IPS-NIHi11 (cell line): Measurements from ENCODE around the gene TUBE1.
"Not testable (repeated sequence)": the region's sequence is repeated elsewhere in the genome, so short reads cannot be mapped to it uniquely, and the experiment has no call there.

ENCODE experiments used
- DNase-seq: peaks from one replicate; pipeline ENCODE4 v3.0.0; 2012; ENCODE audit warnings: mixed read lengths, low spot score

The TUBE1 gene

DNA sequence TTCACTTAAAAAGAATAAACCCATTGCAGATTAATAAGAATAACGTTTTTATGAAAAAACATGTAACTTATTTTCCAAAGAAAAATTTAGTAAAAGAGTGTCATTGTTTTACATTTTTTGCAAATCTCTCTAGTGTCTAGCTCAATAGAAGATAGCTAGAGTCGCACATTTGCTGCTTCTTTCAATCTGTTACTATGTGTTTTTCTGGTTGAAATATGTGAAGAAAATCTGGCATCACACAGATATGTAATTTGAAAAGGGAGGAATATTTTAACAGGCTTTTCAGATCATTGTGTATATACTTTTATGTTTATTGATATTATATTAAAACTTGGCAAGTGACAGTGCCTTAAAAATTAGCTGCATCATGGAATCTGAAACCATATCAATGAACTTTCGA is 24.3 kb downstream of the TUBE1 start:
- DNase-seq: no peak

DNA sequence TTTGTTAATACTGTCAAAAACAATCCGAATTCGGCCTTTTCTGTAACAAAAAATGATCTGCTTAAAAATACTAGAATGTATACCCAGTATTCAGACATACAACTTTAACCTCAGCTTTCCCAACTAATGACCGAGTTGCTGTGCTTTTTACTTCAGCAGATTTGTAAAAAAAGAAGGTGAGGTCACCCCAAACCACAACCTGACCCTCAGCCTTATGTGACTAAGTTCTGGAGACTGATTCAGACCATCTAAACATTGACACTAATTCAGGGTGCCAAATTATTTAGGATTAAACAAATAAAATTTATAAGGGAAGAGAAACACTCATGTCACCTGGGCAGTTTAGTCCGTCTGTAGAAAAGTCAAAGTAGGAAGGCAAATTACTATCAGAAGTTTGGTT is 25.7 kb downstream of the TUBE1 start:
- no peak for DNase-seq

DNA sequence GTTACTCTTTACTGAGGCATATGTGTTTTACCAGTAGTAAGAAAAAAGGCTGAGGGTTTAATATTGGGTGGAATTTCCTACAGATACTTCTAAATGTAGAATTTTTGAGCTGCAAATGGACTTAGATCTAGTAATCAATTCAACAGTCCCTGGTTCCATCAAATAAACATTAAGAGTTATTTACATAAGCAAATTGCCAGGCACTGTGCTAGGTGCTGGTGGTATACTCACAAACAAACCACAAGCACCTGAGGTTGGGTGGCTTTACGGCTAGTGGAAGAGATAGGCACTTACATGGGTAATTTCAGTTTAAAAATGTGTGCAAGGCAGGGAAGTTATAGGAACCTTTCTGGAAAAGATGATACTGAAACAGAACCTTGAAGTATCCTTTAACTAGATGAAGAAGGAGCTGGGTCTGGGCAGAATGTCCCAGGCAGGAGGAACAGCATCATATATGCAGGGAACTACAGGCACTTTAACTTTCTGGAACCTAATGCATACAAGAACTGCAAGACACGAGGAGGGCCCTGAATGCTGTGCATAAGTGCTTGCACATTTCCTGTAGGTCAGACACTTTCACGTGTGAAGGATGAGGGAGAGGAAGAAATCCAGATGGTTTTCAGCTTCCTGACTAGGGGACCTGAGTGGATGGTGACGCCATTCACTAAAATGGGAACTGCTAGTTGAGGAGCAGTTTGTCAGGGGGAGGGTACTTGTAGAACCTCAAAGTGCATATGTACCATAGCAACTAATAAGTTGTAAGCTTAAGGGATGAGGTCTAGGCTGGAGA is 28.8 kb downstream of the TUBE1 start:
- no peak for DNase-seq

DNA sequence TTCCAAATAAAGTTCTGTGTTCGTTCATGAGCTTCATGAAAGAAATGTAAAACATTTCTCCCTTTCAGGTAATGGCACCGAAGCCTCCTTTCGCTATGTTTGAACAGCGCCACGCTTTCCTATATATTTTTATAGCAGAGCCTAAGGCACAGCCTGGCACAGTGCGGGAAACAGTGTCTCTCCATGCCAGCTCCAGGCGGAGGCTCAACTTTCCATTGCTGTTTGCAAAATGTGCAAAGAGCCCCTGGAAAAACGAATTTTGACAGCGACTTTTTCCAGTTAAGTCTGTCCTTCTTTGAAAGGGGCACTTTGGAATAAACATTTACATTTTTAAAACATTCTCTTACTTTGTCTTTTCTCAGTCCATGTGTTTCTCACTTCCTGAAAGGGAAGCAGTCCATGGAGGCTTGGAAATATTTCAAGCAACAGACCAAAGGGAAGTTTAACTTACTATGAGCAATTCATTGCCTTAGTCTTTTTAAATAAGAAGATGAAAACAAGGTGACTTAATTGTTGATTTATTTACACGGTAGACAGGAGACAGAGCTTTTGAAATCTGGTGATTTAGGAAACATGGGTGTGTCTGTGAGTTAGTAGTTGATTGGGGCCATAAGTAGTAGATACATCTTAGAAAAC is 32.6 kb downstream of the TUBE1 start:
- DNase-seq: no peak

DNA sequence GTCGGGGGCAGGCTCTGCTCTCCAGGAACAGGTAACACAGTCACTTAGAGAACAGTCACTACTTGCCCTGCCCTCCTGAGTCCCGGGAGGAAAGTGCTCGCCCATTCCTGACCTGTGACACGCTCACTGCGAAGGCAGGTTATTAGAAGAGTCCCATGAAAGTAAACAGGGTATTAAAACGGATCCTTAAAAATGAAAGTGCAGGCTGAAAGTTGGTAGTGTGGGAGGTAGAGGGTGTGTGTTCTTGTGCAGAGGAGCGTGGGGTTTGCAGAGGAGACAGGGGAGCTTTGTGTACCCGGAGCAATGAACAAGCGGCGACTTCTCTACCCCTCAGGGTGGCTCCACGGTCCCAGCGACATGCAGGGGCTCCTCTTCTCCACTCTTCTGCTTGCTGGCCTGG is 33.3 kb downstream of the TUBE1 start, which contains the start of gene CCN6:
TSS of gene CCN6 (plus strand) at position 104 of the 400 bp plus-strand sequence. CDS start at position 358, 254 bp downstream.
- no peak for DNase-seq

DNA sequence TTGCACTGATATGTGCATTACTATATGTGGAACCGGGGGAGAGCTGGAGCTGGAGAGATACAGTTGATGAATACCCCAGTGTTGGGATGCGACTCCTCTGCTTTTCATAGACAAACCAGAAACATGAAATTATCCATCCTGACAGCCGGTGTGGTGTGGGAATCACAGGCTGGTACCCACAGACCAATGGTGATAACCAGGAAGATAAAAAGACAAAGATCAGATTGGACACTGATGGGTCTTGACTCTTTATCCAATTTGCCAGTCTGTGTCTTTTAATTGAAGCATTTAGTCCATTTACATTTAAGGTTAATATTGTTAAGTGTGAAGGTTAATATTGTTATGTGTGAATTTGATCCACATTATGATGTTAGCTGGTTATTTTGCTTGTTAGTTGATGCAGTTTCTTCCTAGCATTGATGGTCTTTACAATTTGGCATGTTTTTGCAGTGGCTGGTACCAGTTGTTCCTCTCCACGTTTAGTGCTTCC is 36.0 kb downstream of the TUBE1 start:
- DNase-seq: not testable (repeated sequence)

DNA sequence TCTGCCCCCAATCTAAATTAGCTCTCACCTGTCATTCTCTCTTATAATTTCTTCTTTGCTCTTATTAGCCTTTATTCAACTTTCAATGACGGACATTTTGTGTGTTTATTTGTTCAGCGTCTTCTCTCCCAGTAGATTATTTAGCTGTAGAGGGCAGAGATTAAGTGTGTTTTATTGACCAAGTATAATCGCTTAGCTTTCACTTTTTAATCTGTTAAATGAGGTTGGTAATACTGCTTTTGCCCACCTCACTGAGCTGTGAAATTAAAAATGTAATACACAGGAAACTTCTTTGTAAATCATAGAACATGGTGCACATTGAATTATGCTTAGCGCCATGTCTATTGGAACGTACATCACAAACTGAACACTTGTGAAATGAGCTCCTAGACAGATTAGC is 36.9 kb downstream of the TUBE1 start:
- no peak for DNase-seq

DNA sequence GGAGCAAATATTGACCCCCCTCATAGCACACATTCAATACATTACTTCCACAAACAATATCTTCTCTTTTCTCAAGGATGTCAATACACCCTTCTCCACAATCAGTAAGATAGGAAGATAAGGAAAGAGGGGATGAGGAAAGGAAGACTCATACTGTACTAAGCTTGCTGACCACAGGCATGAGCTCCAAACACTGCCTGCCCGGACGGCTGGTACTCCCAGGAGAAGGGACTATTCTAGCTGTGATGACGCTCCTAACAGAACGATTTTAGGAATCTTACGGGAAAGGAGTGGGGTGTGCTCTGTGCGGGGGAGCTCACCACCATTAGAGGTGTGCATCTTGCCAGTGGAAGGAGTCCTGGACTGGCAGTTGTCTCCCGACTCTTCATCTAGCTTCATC is 37.3 kb downstream of the TUBE1 start:
- no peak for DNase-seq

DNA sequence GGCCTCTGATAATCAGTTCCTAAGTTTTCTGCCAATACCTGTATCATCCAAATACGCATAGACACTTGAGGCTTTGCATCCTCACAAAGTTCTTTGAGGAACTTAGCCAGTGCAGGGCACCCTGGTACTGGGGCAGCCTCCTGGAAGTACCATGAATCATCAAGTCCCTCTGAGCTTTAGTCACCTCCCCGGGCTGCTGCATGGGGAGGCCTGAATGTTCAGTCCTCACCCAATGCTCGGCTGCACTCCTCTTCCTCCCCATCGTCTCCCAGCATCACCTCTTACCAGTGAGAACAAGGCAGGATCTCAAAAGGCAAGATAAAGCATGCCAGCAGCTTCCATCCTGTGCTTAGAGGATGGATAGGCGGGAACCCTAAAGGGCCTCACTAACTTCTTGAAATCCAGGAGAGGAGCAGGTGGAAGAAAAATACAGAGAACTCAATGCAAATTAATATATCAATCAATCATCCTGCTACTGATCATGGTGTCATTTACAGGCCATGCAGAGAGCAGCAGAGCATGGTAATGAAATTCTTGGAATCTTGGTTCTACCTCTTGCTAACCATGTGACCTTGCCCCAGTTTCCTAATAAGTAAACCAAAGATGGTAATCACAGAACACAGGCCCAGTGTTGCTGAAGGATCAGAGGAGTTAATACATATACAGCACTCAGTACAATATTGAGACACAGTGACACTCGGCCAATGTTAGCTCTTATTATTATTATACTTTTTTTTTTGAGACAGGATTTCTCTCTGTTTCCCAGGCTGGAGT is 38.1 kb downstream of the TUBE1 start:
- DNase-seq: no peak

DNA sequence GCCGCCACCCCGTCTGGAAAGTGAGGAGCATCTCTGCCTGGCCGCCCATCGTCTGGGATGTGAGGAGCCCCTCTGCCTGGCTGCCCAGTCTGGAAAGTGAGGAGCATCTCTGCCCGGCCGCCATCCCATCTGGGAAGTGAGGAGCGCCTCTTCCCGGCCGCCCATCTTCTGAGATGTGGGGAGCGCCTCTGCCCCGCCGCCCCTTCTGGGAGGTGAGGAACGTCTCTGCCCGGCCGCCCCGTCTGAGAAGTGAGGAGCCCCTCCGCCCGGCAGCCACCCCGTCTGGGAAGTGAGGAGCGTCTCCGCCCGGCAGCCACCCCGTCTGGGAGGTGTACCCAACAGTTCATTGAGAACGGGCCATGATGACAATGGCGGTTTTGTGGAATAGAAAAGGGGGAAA is 39.8 kb downstream of the TUBE1 start:
- DNase-seq: not testable (repeated sequence)

DNA sequence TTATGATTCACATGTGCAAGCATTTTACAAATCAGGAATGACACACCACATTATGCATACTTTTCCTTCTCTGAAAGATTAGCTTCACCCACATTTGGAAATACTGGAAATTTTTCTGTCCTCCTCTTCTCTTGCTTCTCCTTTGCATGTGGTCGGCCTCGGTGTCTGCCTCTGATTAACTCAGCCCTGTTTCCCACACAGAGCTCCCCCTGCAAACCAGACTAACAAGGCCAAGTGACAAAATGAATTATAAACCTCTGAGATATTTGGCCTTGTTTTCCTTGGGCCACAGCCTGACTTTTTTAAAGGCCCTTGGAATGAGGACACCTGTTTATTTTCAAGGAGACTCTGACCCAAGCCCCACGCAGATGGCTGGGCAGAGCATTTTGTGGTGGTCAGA is 42.4 kb downstream of the TUBE1 start:
- no peak for DNase-seq

DNA sequence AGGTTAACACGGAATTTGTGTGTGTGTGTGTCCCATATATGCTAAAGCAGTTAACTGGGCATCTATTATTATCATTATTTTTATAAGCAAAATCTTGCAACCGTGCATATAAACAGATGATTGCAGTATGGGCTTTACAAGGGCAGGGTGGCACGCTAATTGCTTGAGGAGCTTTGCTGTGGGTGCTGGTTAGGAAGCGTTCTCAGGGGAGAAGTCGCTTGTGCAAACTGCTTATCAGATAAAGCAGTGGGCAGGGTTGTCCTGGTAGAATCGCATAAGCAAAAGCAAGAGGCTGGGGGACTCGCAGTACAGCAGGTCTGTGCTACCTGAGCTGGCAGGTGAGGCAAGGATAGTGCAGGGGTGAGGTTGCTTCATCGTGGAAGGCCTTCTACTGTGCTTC is 43.1 kb downstream of the TUBE1 start:
- DNase-seq: no peak

DNA sequence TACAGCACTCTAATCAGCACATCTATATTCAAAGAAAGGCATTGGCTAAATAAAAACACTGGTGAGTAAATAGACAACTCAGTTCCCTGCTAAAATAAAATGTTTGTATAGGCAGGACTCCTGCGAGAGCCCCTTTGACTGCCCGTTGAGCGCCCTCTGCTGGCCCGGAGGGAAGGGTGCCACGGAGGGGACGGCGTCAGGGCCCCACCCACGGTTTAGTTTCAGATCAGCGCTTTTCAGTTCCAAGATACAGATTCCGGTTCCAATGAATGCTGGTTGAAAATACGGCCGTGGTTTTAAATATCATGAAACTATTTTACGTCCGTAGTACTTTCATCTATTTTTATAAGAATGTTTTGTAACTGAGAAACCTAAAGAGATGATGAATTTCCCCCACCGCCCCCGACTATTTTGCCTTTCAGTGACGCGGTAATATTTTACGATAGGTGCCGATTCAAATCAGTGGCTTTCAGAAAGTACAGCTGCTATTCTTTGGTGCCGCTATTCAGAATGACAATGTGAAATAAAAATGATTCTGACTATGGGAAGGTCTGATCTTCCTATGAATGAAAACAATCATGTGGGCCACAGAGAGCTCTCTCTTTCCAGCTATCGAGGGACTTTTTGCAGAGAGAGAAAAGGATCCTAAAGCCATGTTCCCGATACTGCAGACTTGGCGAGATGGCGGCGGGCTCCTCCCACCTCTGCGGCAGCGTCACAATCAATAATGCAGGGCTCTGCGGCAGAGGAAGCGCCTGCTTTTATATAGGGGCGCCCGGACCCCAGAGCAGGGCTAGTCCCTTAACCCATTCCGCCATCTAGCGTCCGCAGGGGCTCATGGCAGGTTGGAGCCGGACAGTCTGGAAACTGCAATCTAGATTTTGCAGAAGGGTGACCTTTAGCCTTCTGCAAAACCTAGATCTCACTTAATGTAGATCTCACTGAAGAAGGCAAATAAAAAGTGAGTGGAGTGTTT is 44.0 kb downstream of the TUBE1 start:
- peak; percentile 96 for DNase-seq

DNA sequence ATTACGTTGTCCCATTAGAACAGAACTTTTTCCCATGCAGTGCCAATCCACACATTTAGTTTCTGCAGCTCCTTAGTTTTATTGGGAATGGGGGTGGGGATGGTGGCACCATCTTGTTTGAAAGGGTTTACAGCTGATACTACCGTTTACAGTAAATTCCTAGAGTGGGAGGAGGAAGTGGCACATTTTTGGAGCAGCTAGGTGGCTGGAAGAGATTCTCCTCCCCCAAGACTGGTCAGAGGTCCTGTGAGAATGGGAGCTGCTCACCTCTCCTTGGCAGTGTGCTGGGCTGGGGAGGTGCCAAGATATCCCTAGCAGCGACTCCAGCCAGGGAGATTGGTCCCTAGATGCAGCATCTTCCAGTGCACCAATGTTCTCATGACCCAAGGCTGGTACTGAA is 45.7 kb downstream of the TUBE1 start:
- no peak for DNase-seq

DNA sequence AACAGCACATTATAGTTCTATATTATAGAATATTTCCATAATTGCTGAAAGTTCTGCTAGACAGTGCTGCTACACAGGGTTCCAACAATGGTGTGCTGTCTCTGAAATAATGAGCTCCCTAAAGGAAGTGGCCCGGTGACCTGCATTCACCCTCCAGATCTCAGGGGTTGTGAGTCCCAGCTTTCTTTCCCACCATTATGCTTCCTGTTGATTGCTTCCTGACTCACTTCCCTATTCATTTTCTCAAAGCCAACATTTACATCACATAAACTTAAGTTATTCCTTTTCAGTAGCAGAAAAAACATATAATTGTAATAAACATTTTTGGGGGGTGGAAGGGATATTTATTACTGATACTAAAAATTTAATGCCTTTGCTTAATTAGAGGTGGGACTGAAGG is 46.3 kb downstream of the TUBE1 start:
- DNase-seq: no peak

DNA sequence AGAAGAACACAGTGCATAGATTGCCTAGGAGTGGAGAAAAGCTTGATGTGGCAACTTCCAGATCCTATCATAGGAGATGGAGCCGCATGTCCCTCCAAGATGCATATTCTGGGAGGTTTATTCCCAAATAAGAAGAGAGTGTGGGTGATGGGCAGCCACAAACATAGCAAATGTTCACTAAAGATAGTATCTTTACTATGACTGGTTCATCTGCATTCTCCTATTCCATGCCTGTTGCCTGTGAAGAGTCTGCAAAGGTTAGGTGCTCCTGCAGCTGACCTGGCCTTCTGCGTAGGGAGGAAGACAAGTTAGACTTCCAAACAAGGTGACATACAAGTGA is 47.9 kb downstream of the TUBE1 start:
- DNase-seq: no peak

DNA sequence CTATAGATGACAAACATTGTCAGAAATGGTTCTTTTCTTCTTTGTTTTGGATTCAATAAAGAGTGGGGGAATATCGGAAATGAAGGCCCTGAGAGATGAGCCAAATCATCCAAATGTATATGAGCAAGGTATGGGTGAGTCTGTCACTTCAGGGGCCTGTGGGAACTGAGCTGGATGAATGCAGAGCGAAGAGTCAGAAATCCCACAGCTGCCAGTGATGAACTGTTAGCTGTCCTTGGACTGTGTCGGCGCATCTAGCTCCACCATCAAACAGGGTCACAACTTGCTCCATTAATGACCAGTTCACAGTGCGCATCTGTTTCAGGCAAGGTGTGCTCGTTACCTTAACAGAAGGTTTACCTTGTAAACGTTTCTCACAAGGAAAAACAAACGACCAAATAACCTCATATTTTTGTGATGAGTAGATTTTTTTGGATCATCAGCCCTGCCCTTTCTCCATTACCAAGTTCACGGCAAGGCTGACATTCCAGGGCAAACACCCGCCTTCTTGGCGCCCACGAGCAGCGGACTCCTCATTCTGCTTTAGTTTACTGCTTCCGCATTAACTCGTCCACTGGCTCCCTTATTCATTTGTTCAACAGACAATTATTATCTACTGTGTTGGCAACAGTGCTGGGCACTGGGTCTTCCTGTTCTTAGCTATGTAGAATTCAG is 48.4 kb downstream of the TUBE1 start:
- no peak for DNase-seq

DNA sequence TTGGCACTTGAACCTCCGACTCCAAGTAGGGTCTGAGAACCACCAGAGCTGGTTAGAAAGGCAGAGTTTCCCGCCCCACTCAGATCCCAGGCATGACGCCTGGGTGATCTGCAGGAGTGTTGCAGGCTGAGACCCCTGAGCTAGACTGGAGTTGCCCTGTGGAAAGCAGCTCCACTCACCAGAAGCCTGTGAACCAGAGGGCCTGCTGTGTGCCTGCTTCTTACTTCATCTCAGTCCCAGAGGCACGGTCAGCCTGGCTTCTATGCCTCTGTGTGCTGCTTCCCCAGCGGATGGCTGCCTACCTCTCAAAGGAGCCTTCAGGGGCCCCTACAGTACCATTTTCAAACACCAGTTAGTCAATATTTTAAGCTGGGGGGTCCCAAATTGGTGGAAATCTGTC is 49.0 kb downstream of the TUBE1 start:
- no peak for DNase-seq

DNA sequence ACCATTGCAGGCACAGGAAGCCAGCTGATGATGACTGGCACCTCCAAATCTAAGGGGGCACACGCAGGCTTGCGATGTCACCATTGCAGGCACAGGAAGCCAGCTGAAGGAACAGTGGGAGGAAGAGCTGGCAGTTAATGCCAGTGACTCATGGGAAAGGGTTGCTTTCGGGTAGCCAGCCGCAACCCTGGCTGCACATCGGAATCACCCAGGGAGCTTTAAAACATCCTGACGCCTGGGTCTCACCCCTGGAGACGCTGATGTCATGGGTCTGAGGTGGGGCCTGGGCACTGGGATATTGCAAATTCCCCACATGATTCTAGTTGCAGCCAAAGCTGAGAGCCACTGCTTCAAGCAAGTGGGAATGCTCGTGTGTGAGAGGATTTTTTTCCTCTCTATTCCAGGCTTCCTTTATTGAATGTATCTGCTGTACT is 49.5 kb downstream of the TUBE1 start:
- DNase-seq: no peak

DNA sequence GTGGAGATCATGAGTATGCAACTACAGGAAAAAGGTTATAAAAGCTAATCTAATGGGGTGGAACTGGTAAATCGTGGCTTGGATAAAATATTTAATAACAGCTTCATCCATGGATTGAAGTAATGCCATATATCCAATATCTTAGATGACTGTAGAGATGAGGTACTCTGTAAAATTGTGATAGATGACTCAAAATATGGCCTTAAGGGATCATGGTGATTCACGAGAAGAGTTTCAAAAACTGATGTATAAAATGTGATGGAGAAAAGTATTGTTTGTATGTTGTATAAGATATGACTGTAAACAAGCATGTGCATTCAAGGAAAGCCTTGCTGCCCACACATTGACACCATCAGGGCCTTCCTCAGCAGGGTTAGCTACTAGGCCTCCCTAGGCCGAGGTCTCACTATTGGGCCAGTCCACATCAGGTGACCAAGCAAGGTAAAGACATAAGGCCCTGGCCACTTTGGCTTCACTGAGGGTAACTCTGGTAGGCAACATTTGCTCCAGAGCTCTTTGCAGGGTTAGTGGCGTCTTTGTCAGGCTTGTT is 51.1 kb downstream of the TUBE1 start:
- no peak for DNase-seq

DNA sequence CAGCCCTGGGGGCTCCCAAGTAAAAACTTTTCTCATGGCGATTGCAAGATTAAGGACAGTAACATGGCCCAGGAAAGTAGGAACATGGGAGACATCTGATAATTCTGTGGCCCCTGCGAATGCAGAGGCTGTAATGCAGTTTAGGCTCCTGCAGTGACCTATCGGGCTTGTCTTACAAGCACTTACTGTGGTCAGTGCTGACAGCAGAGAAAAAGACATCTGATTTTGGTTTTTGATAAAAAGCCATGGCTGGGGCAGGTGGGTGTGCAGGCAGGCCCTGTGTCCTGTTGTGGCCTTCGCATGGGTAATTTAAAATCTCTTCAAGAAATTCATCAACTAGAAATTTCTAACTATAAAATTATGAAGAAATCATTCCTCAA is 52.7 kb downstream of the TUBE1 start:
- DNase-seq: no peak
